ENCODE data around the gene TAF11L6.
"Not testable (repeated sequence)": the region's sequence is repeated elsewhere in the genome, so short reads cannot be mapped to it uniquely, and the experiment has no call there.

Gene TAF11L6

GRCh38 chr5:17518067-17518466, 10.4 kb upstream of the TAF11L6 start, which contains the start of gene TAF11L3:
TSS of gene TAF11L3 (plus strand) at chr5:17518367.
- H3K27me3 ChIP-seq (ENCODE audit: insufficient read depth, low read length); H3K4me3 ChIP-seq (ENCODE audit: low read length); H3K4me1 ChIP-seq (ENCODE audit: insufficient read depth, low read length); H3K9me3 ChIP-seq (ENCODE audit: insufficient read depth, low read depth, low read length); H3K27ac ChIP-seq (ENCODE audit: low read depth, low read length); H3K36me3 ChIP-seq (ENCODE audit: insufficient read depth, low read length); H3K9ac ChIP-seq (ENCODE audit: low read depth, low read length): not testable (repeated sequence)
- WGBS, result no CpG with 5 or more reads among the region's 15 CpGs

GRCh38 chr5:17519508-17519907, 9.0 kb upstream of the TAF11L6 start:
- not testable (repeated sequence) for H3K9ac ChIP-seq (ENCODE audit: low read depth, low read length); H3K27ac ChIP-seq (ENCODE audit: low read depth, low read length); H3K27me3 ChIP-seq (ENCODE audit: insufficient read depth, low read length); H3K9me3 ChIP-seq (ENCODE audit: insufficient read depth, low read depth, low read length); H3K36me3 ChIP-seq (ENCODE audit: insufficient read depth, low read length); H3K4me3 ChIP-seq (ENCODE audit: low read length); H3K4me1 ChIP-seq (ENCODE audit: insufficient read depth, low read length)
- 93% methylated on average over 8 of the region's 14 CpGs for WGBS

- H3K27me3 ChIP-seq (ENCODE audit: insufficient read depth, low read length); H3K4me1 ChIP-seq (ENCODE audit: insufficient read depth, low read length); H3K9ac ChIP-seq (ENCODE audit: low read depth, low read length); H3K9me3 ChIP-seq (ENCODE audit: insufficient read depth, low read depth, low read length); H3K4me3 ChIP-seq (ENCODE audit: low read length); H3K27ac ChIP-seq (ENCODE audit: low read depth, low read length); H3K36me3 ChIP-seq (ENCODE audit: insufficient read depth, low read length): not testable (repeated sequence)
- no CpG with 5 or more reads among the region's 15 CpGs for WGBS
Measured at GRCh38 chr5:17521501-17521900, 7.0 kb upstream of the TAF11L6 start, which contains the start of gene TAF11L4. TSS of gene TAF11L4 (plus strand) at chr5:17521801.

DNA sequence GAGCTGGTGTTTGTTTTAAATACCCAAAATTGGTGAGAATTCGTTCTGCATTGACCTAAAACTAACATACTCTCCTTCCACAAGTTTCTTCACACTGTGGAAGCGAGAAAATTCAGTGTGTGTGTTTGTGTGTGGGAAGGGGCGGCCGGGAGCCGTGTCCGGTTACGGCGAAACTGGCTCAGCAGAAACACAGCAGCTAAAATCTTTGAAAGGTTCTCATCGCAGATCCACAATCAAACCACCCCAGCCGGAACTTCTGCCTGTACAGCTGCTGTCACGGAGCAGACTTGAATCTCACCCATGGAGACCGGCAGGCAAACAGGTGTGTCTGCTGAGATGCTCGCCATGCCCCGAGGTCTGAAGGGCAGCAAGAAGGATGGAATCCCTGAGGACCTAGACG, 3.5 kb upstream of the TAF11L6 start, which contains the start of gene TAF11L5:
TSS of gene TAF11L5 (plus strand) at position 301 of the 400 bp plus-strand sequence.
- not testable (repeated sequence) for H3K27me3 ChIP-seq (ENCODE audit: insufficient read depth, low read length); H3K4me1 ChIP-seq (ENCODE audit: insufficient read depth, low read length); H3K27ac ChIP-seq (ENCODE audit: low read depth, low read length); H3K36me3 ChIP-seq (ENCODE audit: insufficient read depth, low read length); H3K4me3 ChIP-seq (ENCODE audit: low read length); H3K9ac ChIP-seq (ENCODE audit: low read depth, low read length); H3K9me3 ChIP-seq (ENCODE audit: insufficient read depth, low read depth, low read length)
- WGBS, result no CpG with 5 or more reads among the region's 15 CpGs

DNA sequence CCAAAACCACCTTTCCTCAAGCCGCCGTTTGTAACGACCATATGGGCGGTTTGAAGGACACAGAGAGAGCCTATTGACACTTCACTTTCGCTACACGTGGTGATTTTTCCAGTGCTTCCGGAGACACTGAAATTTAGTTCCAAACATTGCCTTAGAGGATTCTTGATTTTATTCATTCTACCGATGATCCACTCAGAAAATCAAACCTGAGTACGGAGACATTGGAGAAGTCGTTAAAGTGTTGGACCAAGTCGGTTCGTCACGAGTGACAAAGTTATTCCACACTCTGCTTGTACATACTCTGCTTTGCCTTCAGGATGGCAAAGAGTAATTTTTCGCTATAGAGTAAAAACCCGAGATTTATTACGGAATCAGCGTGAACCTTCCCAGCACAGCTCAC, 2.0 kb upstream of the TAF11L6 start:
- not testable (repeated sequence) for H3K27me3 ChIP-seq (ENCODE audit: insufficient read depth, low read length); H3K4me3 ChIP-seq (ENCODE audit: low read length); H3K4me1 ChIP-seq (ENCODE audit: insufficient read depth, low read length); H3K9me3 ChIP-seq (ENCODE audit: insufficient read depth, low read depth, low read length); H3K27ac ChIP-seq (ENCODE audit: low read depth, low read length); H3K36me3 ChIP-seq (ENCODE audit: insufficient read depth, low read length); H3K9ac ChIP-seq (ENCODE audit: low read depth, low read length)
- WGBS, result 93% methylated on average over 6 of the region's 17 CpGs

Measured in HUES64 (cell line).